ENCODE results near the gene GLB1L3.
A peak's percentile ranks its signal among the peaks of the same experiment; 100 is the strongest.
"Not testable (repeated sequence)": the region's sequence is repeated elsewhere in the genome, so short reads cannot be mapped to it uniquely, and the experiment has no call there.

The GLB1L3 gene

GRCh38 chr11:134293119-134294113 is 17.2 kb downstream of the GLB1L3 start:
- Histone ChIP-seq H3K9me3 (replicated peaks; ENCODE audit: low read length) (no peaks in the 10 kb centered on the region), H3K4me1 (ENCODE audit: control insufficient read depth, insufficient read depth, low read length) (no peaks in the 10 kb centered on the region)

GRCh38 chr11:134294664-134295063 is 18.5 kb downstream of the GLB1L3 start:
- no peaks in the 10 kb centered on the region for H3K27me3 ChIP-seq (ENCODE audit: control insufficient read depth, insufficient read depth, low read length)
- H3K4me2 ChIP-seq (ENCODE audit: low read length), result no peak overlapping the region
- H3K4me3 ChIP-seq (ENCODE audit: low read length), result no peak overlapping the region
- H3K9ac ChIP-seq (ENCODE audit: low read depth, low read length), result no peak overlapping the region
- no peaks in the 10 kb centered on the region for H3K36me3 ChIP-seq (ENCODE audit: insufficient read depth, low read length)
- H3K4me1 ChIP-seq (ENCODE audit: control insufficient read depth, insufficient read depth, low read length), result no peaks in the 10 kb centered on the region
- no peaks in the 10 kb centered on the region for H3K9me3 ChIP-seq (replicated peaks; ENCODE audit: low read length)

More at GRCh38 chr11:134293119-134294113, 17.2 kb downstream of the GLB1L3 start:
- Histone ChIP-seq H3K9ac (ENCODE audit: low read depth, low read length) (no peak overlapping the region), H3K36me3 (ENCODE audit: insufficient read depth, low read length) (no peaks in the 10 kb centered on the region), H3K4me3 (ENCODE audit: low read length) (no peak overlapping the region), H3K4me2 (ENCODE audit: low read length) (no peak overlapping the region), H3K27me3 (ENCODE audit: control insufficient read depth, insufficient read depth, low read length) (no peaks in the 10 kb centered on the region)

GRCh38 chr11:134312223-134312622 is 36.0 kb downstream of the GLB1L3 start:
- H3K9me3 ChIP-seq (replicated peaks; ENCODE audit: low read length), result peaks cover 2% of the 10 kb centered on the region
- no peak overlapping the region for H3K4me3 ChIP-seq (ENCODE audit: low read length)
- H3K4me1 ChIP-seq (ENCODE audit: control insufficient read depth, insufficient read depth, low read length), result no peaks in the 10 kb centered on the region
- H3K4me2 ChIP-seq (ENCODE audit: low read length), result no peak overlapping the region
- no peaks in the 10 kb centered on the region for H3K36me3 ChIP-seq (ENCODE audit: insufficient read depth, low read length)
- H3K27me3 ChIP-seq (ENCODE audit: control insufficient read depth, insufficient read depth, low read length), result no peaks in the 10 kb centered on the region
- H3K9ac ChIP-seq (ENCODE audit: low read depth, low read length), result no peak overlapping the region

- no peaks in the 10 kb centered on the region for H3K4me1 ChIP-seq (ENCODE audit: control insufficient read depth, insufficient read depth, low read length)
- no peak overlapping the region for H3K4me3 ChIP-seq (ENCODE audit: low read length)
- H3K27me3 ChIP-seq (ENCODE audit: control insufficient read depth, insufficient read depth, low read length), result no peaks in the 10 kb centered on the region
- peaks cover 2% of the 10 kb centered on the region for H3K9me3 ChIP-seq (replicated peaks; ENCODE audit: low read length)
- H3K36me3 ChIP-seq (ENCODE audit: insufficient read depth, low read length), result no peaks in the 10 kb centered on the region
- H3K9ac ChIP-seq (ENCODE audit: low read depth, low read length), result no peak overlapping the region
- H3K4me2 ChIP-seq (ENCODE audit: low read length), result no peak overlapping the region
Measured at GRCh38 chr11:134312807-134313206, 36.6 kb downstream of the GLB1L3 start.

- Histone ChIP-seq H3K9me3 (replicated peaks; ENCODE audit: low read length) (peaks cover 2% of the 10 kb centered on the region), H3K27me3 (ENCODE audit: control insufficient read depth, insufficient read depth, low read length) (no peaks in the 10 kb centered on the region), H3K36me3 (ENCODE audit: insufficient read depth, low read length) (no peaks in the 10 kb centered on the region), H3K9ac (ENCODE audit: low read depth, low read length) (no peak overlapping the region), H3K4me3 (ENCODE audit: low read length) (no peak overlapping the region), H3K4me1 (ENCODE audit: control insufficient read depth, insufficient read depth, low read length) (no peaks in the 10 kb centered on the region), H3K4me2 (ENCODE audit: low read length) (no peak overlapping the region)
Measured at GRCh38 chr11:134313379-134313778, 37.2 kb downstream of the GLB1L3 start.

GRCh38 chr11:134313821-134314607 is 37.8 kb downstream of the GLB1L3 start:
- Histone ChIP-seq H3K9me3 (replicated peaks; ENCODE audit: low read length) (peaks cover 2% of the 10 kb centered on the region), H3K4me1 (ENCODE audit: control insufficient read depth, insufficient read depth, low read length) (no peaks in the 10 kb centered on the region), H3K36me3 (ENCODE audit: insufficient read depth, low read length) (no peaks in the 10 kb centered on the region), H3K4me3 (ENCODE audit: low read length) (no peak overlapping the region), H3K4me2 (ENCODE audit: low read length) (no peak overlapping the region), H3K9ac (ENCODE audit: low read depth, low read length) (no peak overlapping the region), H3K27me3 (ENCODE audit: control insufficient read depth, insufficient read depth, low read length) (no peaks in the 10 kb centered on the region)

- peaks cover 2% of the 10 kb centered on the region for H3K9me3 ChIP-seq (replicated peaks; ENCODE audit: low read length)
- no peak overlapping the region for H3K4me2 ChIP-seq (ENCODE audit: low read length)
- H3K27me3 ChIP-seq (ENCODE audit: control insufficient read depth, insufficient read depth, low read length), result no peaks in the 10 kb centered on the region
- no peaks in the 10 kb centered on the region for H3K36me3 ChIP-seq (ENCODE audit: insufficient read depth, low read length)
- no peak overlapping the region for H3K4me3 ChIP-seq (ENCODE audit: low read length)
- H3K9ac ChIP-seq (ENCODE audit: low read depth, low read length), result no peak overlapping the region
- no peaks in the 10 kb centered on the region for H3K4me1 ChIP-seq (ENCODE audit: control insufficient read depth, insufficient read depth, low read length)
Measured at GRCh38 chr11:134317103-134317502, 40.9 kb downstream of the GLB1L3 start.

- not testable (repeated sequence) for H3K9ac ChIP-seq (ENCODE audit: low read depth, low read length); H3K36me3 ChIP-seq (ENCODE audit: insufficient read depth, low read length); H3K9me3 ChIP-seq (replicated peaks; ENCODE audit: low read length); H3K4me1 ChIP-seq (ENCODE audit: control insufficient read depth, insufficient read depth, low read length); H3K4me3 ChIP-seq (ENCODE audit: low read length); H3K27me3 ChIP-seq (ENCODE audit: control insufficient read depth, insufficient read depth, low read length); H3K4me2 ChIP-seq (ENCODE audit: low read length)
Measured at GRCh38 chr11:134321373-134321772, 45.2 kb downstream of the GLB1L3 start.

GRCh38 chr11:134322553-134322952 is 46.4 kb downstream of the GLB1L3 start:
- no peaks in the 10 kb centered on the region for H3K9me3 ChIP-seq (replicated peaks; ENCODE audit: low read length)
- H3K36me3 ChIP-seq (ENCODE audit: insufficient read depth, low read length), result no peaks in the 10 kb centered on the region
- no peaks in the 10 kb centered on the region for H3K27me3 ChIP-seq (ENCODE audit: control insufficient read depth, insufficient read depth, low read length)
- H3K4me2 ChIP-seq (ENCODE audit: low read length), result no peak overlapping the region
- no peak overlapping the region for H3K9ac ChIP-seq (ENCODE audit: low read depth, low read length)
- H3K4me3 ChIP-seq (ENCODE audit: low read length), result no peak overlapping the region
- H3K4me1 ChIP-seq (ENCODE audit: control insufficient read depth, insufficient read depth, low read length), result no peaks in the 10 kb centered on the region

- Histone ChIP-seq H3K9me3 (replicated peaks; ENCODE audit: low read length) (no peaks in the 10 kb centered on the region), H3K4me2 (ENCODE audit: low read length) (no peak overlapping the region), H3K9ac (ENCODE audit: low read depth, low read length) (no peak overlapping the region)
Measured at GRCh38 chr11:134328433-134328832, 52.3 kb downstream of the GLB1L3 start.

GRCh38 chr11:134330611-134331353 is 54.6 kb downstream of the GLB1L3 start:
- Histone ChIP-seq H3K9ac (ENCODE audit: low read depth, low read length) (no peak overlapping the region), H3K4me2 (ENCODE audit: low read length) (peak overlapping the region; percentile 45), H3K36me3 (ENCODE audit: insufficient read depth, low read length) (no peaks in the 10 kb centered on the region), H3K4me3 (ENCODE audit: low read length) (no peak overlapping the region), H3K9me3 (replicated peaks; ENCODE audit: low read length) (no peaks in the 10 kb centered on the region), H3K4me1 (ENCODE audit: control insufficient read depth, insufficient read depth, low read length) (peaks cover 4% of the 10 kb centered on the region), H3K27me3 (ENCODE audit: control insufficient read depth, insufficient read depth, low read length) (peaks cover 27% of the 10 kb centered on the region)

More at GRCh38 chr11:134328433-134328832, 52.3 kb downstream of the GLB1L3 start:
- Histone ChIP-seq H3K36me3 (ENCODE audit: insufficient read depth, low read length) (no peaks in the 10 kb centered on the region), H3K4me1 (ENCODE audit: control insufficient read depth, insufficient read depth, low read length) (peaks cover 4% of the 10 kb centered on the region), H3K27me3 (ENCODE audit: control insufficient read depth, insufficient read depth, low read length) (peaks cover 27% of the 10 kb centered on the region), H3K4me3 (ENCODE audit: low read length) (no peak overlapping the region)
